Measurements from ENCODE around the gene TMSB4X.

Gene TMSB4X

DNA sequence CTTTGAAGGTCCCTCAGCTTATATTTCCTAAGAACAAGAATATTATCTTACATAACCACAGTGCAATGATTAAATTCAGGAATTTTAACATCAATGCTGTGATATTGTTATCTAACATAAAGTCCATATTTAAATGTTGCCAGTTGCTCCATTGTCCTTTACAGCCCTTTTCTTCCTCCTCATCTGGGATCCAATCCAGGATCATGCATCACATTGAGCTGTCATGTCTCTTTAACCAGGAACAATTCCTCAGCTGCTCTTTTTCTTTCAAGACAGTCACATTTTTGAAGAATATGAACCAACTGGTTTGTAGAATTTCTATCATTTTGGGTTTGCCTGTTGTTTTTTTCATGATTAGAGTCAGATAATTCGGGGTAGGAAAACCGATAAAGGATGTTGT lies 12.0 kb downstream of the TMSB4X start:
- TF ChIP-seq, protein P1, sequence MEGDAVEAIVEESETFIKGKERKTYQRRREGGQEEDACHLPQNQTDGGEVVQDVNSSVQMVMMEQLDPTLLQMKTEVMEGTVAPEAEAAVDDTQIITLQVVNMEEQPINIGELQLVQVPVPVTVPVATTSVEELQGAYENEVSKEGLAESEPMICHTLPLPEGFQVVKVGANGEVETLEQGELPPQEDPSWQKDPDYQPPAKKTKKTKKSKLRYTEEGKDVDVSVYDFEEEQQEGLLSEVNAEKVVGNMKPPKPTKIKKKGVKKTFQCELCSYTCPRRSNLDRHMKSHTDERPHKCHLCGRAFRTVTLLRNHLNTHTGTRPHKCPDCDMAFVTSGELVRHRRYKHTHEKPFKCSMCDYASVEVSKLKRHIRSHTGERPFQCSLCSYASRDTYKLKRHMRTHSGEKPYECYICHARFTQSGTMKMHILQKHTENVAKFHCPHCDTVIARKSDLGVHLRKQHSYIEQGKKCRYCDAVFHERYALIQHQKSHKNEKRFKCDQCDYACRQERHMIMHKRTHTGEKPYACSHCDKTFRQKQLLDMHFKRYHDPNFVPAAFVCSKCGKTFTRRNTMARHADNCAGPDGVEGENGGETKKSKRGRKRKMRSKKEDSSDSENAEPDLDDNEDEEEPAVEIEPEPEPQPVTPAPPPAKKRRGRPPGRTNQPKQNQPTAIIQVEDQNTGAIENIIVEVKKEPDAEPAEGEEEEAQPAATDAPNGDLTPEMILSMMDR (IDR thresholded peaks at IDR 0.05; ENCODE audit: insufficient read depth, low read length, poor library complexity, severe bottlenecking): no peak
- Histone ChIP-seq H3K36me3 (ENCODE audit: control insufficient read depth, insufficient read depth, low read length) (no peaks in the 10 kb centered on the region), H3K4me3 (replicated peaks; ENCODE audit: low read depth, low read length) (no peak overlapping the region), H3K27me3 (replicated peaks; ENCODE audit: control insufficient read depth, insufficient read depth, low read length) (no peaks in the 10 kb centered on the region)
- DNase-seq (ENCODE audit: extremely low read depth, insufficient read length): no peak

DNA sequence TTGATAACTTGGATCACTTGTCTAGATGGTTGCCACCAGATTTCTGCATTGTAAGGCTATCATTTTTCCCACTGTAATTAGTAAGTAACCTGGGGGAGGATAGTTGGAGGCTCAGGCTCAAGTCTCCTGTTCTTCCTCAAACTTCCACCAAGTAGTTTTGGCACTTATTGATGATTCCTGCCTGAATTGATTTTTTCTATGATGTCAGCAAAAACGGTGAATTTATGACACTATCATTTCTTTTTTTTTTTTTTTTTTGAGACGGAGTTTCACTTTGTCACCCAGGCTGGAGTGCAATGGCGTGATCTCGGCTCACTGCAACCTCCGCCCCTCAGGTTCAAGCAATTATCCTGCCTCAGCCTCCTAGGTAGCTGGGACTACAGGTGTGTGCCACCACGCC lies 12.4 kb downstream of the TMSB4X start:
- no peak overlapping the region for H3K4me3 ChIP-seq (replicated peaks; ENCODE audit: low read depth, low read length)
- H3K36me3 ChIP-seq (ENCODE audit: control insufficient read depth, insufficient read depth, low read length): no peaks in the 10 kb centered on the region
- TF ChIP-seq, protein P1 (IDR thresholded peaks at IDR 0.05; ENCODE audit: insufficient read depth, low read length, poor library complexity, severe bottlenecking): no peak
- H3K27me3 ChIP-seq (replicated peaks; ENCODE audit: control insufficient read depth, insufficient read depth, low read length): no peaks in the 10 kb centered on the region
- DNase-seq (ENCODE audit: extremely low read depth, insufficient read length): no peak

DNA sequence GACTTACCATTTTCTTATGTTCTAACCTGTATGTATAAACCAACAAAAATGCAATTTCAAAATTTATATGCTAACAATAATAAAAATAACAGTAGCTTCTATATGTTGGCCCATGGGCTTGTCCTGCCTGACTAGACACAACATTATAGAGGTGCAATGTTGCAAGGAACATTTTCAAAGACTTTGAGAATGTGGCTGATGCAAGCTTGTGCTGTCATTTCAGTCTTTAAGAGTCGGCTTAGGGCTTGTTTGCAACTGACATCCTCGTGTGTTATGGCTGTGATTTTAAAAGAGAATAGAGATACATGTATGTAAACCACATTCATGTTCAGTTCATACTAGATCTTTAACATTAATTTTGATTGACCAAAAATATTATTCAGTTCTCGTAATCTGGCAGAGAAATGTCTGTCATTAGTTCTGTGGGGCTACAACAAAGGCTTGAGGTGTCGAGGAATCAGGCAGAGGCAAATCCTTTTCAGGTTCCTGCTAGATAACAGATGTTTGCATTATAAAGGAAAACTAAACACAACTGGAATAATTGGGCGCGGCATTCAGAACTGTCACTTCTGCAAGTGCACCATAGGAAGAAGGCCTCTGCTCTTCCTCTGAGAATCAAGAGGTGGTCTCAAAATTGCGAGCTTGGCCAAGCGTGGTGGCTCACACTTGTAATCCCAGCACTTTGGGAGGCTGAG lies 13.1 kb downstream of the TMSB4X start:
- TF ChIP-seq, protein P1 (IDR thresholded peaks at IDR 0.05; ENCODE audit: insufficient read depth, low read length, poor library complexity, severe bottlenecking): no peak
- DNase-seq (ENCODE audit: extremely low read depth, insufficient read length): no peak
- Histone ChIP-seq H3K36me3 (ENCODE audit: control insufficient read depth, insufficient read depth, low read length) (no peaks in the 10 kb centered on the region), H3K4me3 (replicated peaks; ENCODE audit: low read depth, low read length) (no peak overlapping the region), H3K27me3 (replicated peaks; ENCODE audit: control insufficient read depth, insufficient read depth, low read length) (no peaks in the 10 kb centered on the region)

DNA sequence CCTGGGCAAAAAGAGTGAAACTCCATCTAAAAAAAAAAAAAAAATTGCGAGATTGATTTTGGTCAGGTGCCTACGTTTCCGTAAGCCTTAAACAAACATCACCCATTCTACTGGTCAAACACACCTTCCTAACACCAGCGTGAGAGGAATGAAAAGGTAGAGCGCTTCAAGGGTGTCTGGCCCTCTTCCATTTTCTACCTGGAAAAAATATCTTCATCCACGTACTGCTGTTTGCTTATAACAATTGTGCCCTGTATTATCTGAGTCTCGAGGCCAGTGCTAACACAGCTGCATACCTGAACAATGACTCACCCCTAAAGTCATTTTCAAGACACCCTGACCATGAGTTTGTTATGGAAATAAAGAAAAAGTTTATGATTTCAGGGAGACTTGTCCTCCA lies 13.9 kb downstream of the TMSB4X start:
- no peak for DNase-seq (ENCODE audit: extremely low read depth, insufficient read length)
- H3K4me3 ChIP-seq (replicated peaks; ENCODE audit: low read depth, low read length): no peak overlapping the region
- no peaks in the 10 kb centered on the region for H3K36me3 ChIP-seq (ENCODE audit: control insufficient read depth, insufficient read depth, low read length)
- TF ChIP-seq, protein P1 (IDR thresholded peaks at IDR 0.05; ENCODE audit: insufficient read depth, low read length, poor library complexity, severe bottlenecking): no peak
- H3K27me3 ChIP-seq (replicated peaks; ENCODE audit: control insufficient read depth, insufficient read depth, low read length): no peaks in the 10 kb centered on the region

DNA sequence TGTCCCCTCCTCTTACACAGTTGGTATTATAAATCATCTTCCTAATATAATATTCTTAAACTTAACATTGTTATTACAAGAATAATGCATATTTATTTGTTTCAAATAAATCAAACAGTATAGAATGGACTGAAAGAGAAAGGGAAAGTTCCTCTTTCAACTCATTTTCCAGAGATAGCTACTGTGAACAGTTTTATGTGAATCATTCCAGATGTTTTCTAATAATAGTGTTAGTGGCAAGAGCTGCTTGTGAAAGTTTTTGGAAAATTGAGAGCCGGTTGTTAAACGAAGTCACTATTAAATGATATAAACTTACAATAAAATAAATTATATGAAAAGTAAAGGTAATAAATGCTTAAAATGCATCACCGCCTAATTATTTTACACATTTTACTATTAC lies 14.6 kb downstream of the TMSB4X start:
- no peaks in the 10 kb centered on the region for H3K27me3 ChIP-seq (replicated peaks; ENCODE audit: control insufficient read depth, insufficient read depth, low read length)
- TF ChIP-seq, protein P1 (IDR thresholded peaks at IDR 0.05; ENCODE audit: insufficient read depth, low read length, poor library complexity, severe bottlenecking): no peak
- no peak overlapping the region for H3K4me3 ChIP-seq (replicated peaks; ENCODE audit: low read depth, low read length)
- no peak for DNase-seq (ENCODE audit: extremely low read depth, insufficient read length)
- no peaks in the 10 kb centered on the region for H3K36me3 ChIP-seq (ENCODE audit: control insufficient read depth, insufficient read depth, low read length)

DNA sequence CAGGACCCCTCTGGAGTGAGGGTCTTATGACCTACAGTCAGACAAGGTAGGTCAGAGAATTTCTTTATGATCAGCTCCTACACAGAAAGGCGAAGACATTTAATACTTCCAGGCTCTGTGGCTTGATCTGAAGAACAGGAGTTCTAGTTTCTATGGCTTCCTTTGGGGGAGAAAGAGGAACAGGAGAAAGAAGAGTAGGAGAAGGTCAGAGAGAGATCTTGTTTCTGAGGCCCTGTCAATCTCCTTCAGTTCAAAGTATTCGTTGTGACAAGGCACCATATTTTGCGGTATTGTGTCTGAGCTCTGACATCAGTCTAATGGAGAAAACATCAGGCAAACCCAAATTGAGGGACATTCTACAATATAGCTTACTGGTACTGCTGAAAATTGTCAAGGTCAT lies 16.7 kb downstream of the TMSB4X start:
- H3K36me3 ChIP-seq (ENCODE audit: control insufficient read depth, insufficient read depth, low read length): no peaks in the 10 kb centered on the region
- TF ChIP-seq, protein P1 (IDR thresholded peaks at IDR 0.05; ENCODE audit: insufficient read depth, low read length, poor library complexity, severe bottlenecking): no peak
- no peak for DNase-seq (ENCODE audit: extremely low read depth, insufficient read length)
- H3K27me3 ChIP-seq (replicated peaks; ENCODE audit: control insufficient read depth, insufficient read depth, low read length): no peaks in the 10 kb centered on the region
- H3K4me3 ChIP-seq (replicated peaks; ENCODE audit: low read depth, low read length): no peak overlapping the region

All from GM06990 (cell line).